NCI-H146 treated with DMSO at 0.1 percent for 48 hours (cell line): ENCODE data around the gene LPIN2.

Experiments used
- DNase-seq: peaks from one replicate; lab custom pipeline; 2025; ENCODE audit not compliant: unreplicated experiment; lab: John Stamatoyannopoulos, UW

The LPIN2 gene

DNA sequence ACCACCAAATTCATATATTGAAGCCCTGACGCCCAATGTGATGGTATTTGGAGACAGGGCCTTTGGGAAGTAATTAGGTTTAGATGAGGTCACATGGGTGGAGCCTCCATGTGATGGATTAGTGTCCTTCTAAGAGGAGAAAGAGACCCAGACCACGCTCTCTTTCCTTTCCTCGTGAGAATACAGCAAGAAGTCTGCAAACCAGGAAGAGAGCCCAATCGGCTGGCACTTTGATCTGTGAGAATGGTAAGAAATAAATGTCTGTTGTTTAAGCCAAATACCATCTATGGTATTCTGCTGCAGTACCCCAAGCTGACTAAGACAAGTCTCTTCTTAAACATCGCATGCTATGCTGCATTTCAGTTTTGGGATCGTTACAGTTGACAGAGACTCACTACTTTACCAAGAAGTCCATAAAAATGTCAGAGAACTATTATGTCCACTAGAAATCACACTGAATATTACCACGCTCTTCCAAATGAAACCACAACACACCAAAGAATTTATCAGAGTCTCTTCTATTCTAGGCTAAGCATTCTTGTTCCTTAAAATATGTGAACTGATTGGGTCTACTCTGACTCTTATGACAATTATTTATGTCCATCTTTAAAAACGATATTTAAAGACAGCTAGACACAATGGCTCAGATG is 48.5 kb downstream of the LPIN2 start:
- no peak for DNase-seq
